SK-N-SH (cell line): ENCODE measurements around the gene RPS27L.

Experiments
- CTCF ChIP-seq: fragments of 200-600 bp; sonication (generic); IDR thresholded peaks from 2 replicates; pipeline ENCODE4 v1.6.1; 2017; ENCODE audit warnings: antibody characterized with exemption, mild to moderate bottlenecking, moderate library complexity
- GATA2 ChIP-seq: sonication (generic); formaldehyde crosslinking; IDR thresholded peaks from 2 replicates; pipeline ENCODE4 v1.5.0; 2020; ENCODE audit warnings: mild to moderate bottlenecking, missing genetic modification reagents
- MAX ChIP-seq: IDR thresholded peaks from 2 replicates; pipeline ENCODE4 v1.4.0; 2012; ENCODE audit warnings: low read depth
- POLR2AphosphoS5 ChIP-seq: IDR thresholded peaks from 2 replicates; pipeline ENCODE4 v1.6.1; 2012; ENCODE audit warnings: low read depth, low read length
- RAD21 ChIP-seq: IDR thresholded peaks from 2 replicates; pipeline ENCODE4 v1.6.1; 2012; ENCODE audit warnings: mild to moderate bottlenecking, low read length

GRCh38 chr15:63121382-63122001, 35.8 kb downstream of the RPS27L start, which contains the start of gene LACTB:
- TF ChIP-seq GATA2: no peak
- TF ChIP-seq POLR2AphosphoS5: 0 out of 2 replicates have a peak, but pooled peaks have one; percentile 52
- no peak for TF ChIP-seq CTCF
- peak; percentile 34; the same call in 1 of the 2 replicates for TF ChIP-seq MAX
- TF ChIP-seq RAD21: no peak
